ENCODE measurements around the gene SPATA22.
"Not testable (repeated sequence)": the region's sequence is repeated elsewhere in the genome, so short reads cannot be mapped to it uniquely, and the experiment has no call there.

Gene SPATA22, protein sequence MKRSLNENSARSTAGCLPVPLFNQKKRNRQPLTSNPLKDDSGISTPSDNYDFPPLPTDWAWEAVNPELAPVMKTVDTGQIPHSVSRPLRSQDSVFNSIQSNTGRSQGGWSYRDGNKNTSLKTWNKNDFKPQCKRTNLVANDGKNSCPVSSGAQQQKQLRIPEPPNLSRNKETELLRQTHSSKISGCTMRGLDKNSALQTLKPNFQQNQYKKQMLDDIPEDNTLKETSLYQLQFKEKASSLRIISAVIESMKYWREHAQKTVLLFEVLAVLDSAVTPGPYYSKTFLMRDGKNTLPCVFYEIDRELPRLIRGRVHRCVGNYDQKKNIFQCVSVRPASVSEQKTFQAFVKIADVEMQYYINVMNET

DNA sequence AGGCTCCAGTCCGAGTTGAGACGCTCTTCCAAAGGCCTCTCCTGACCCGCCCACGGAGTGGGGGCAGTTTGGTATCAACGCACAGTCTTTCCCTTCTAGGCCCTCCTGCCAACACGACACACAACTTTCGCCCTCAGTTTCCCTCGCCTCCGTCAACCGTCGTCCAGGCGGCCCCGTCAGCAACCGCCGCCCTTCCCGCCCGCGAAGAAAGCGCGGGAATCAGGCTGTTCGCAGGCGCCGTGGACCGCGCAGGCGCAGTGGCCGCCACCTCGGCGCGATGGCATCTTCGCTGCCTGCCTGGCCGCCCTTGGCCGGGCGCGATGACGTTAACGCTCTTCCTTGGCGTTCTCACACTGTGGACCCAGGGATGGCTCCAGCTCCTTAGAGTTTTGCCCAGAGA, at the start of gene SPATA22:
Gene SPATA22 (minus strand): TSS at position 221 of the 400 bp plus-strand sequence. CDS start 2,494 bp downstream, outside the sequence.
- TF ChIP-seq, protein P1, sequence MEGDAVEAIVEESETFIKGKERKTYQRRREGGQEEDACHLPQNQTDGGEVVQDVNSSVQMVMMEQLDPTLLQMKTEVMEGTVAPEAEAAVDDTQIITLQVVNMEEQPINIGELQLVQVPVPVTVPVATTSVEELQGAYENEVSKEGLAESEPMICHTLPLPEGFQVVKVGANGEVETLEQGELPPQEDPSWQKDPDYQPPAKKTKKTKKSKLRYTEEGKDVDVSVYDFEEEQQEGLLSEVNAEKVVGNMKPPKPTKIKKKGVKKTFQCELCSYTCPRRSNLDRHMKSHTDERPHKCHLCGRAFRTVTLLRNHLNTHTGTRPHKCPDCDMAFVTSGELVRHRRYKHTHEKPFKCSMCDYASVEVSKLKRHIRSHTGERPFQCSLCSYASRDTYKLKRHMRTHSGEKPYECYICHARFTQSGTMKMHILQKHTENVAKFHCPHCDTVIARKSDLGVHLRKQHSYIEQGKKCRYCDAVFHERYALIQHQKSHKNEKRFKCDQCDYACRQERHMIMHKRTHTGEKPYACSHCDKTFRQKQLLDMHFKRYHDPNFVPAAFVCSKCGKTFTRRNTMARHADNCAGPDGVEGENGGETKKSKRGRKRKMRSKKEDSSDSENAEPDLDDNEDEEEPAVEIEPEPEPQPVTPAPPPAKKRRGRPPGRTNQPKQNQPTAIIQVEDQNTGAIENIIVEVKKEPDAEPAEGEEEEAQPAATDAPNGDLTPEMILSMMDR (IDR thresholded peaks at IDR 0.05; ENCODE audit: low read depth, low read length) = no peak
- DNase-seq (ENCODE audit: low read depth in 2 of 2) = no peak
- H3K4me3 ChIP-seq (replicated peaks in 1 of 2; ENCODE audit: low read depth in 2 of 2, low read length in 2 of 2) = no peak within 1 kb of the TSS

GRCh38 chr17:3519472-3519871, 47.9 kb upstream of the SPATA22 start:
- not testable (repeated sequence) for H3K4me3 ChIP-seq (replicated peaks in 1 of 2; ENCODE audit: low read depth in 2 of 2, low read length in 2 of 2); DNase-seq (ENCODE audit: low read depth in 2 of 2)

- H3K4me3 ChIP-seq (replicated peaks in 1 of 2; ENCODE audit: low read depth in 2 of 2, low read length in 2 of 2) = no peak overlapping the region
- TF ChIP-seq, protein P1 (IDR thresholded peaks at IDR 0.05; ENCODE audit: low read depth, low read length) = no peak
- no peak for DNase-seq (ENCODE audit: low read depth in 2 of 2)
These were observed 43.3 kb upstream of the SPATA22 start for GRCh38 chr17:3514873-3515272.

- not testable (repeated sequence) for DNase-seq (ENCODE audit: low read depth in 2 of 2); H3K4me3 ChIP-seq (replicated peaks in 1 of 2; ENCODE audit: low read depth in 2 of 2, low read length in 2 of 2)
These were observed 42.5 kb upstream of the SPATA22 start for GRCh38 chr17:3514167-3514566.

DNA sequence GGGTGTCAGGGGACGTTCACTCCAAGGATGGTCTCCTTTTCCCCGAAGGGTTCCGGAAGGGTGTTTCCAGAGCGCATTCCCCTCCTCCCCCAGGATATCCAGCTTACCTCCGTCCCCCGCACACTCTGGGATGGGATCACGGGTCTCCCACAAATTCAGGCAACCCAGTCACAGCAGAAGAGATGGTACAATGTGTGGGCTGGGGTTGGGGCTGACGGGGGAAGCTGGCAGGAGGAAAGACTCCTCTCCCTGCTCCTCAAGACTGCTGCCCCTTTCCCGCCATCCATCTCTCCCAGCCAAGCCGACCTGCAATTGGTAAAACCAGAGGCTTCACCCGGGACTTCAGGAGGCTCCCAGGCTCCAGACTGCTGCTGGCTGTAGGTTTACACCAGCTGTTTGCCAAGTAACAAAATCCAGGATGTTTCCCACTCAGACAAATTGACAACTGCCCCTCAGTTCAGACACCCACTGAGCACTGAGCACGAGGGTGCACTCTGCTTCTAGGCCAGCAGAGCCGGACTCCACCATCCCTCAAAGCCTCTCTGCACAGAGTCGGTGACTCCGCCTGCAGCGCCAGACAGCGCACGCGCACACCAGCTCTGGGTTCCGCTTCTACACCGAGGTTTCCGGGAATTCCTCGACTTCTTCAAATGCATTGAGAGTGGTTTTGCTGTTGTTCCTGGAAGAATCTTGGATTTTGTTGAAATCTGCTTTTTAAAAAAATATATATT, 41.9 kb upstream of the SPATA22 start:
- no peak for DNase-seq (ENCODE audit: low read depth in 2 of 2)
- TF ChIP-seq, protein P1 (IDR thresholded peaks at IDR 0.05; ENCODE audit: low read depth, low read length) = no peak
- H3K4me3 ChIP-seq (replicated peaks in 1 of 2; ENCODE audit: low read depth in 2 of 2, low read length in 2 of 2) = no peak overlapping the region

DNA sequence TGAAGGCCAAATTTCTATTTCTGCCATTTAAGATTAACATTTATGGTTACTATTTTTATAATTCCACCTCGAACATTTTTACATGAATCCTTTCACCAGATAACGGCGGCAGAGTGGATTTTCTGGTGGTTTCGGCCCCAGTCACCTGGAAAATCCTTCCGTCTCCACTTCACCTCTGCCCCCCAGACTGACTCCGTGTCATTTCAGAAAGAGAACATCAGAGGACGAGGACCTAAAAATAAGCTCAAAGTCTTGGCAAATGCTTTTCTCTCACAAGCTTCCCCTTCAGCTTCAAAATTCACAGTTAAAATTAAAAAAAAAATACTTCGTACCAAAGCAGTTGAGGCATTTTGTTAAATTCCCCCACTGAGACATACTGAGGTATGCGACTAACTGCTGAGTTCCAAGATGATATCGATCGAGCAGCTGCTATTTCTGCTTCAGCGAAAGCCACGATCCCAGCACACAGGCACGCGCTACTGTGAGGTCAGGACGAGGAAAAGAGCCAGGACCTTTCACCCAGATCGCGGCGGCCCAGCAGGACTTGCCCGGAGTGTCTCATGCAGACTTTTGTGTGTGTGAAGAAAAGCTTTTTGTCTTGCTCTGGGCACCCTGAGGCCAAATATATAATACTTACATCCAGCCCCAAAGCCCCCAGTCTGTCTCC, 41.0 kb upstream of the SPATA22 start:
- TF ChIP-seq, protein P1 (IDR thresholded peaks at IDR 0.05; ENCODE audit: low read depth, low read length) = no peak
- peak; percentile 52 to 90 for DNase-seq (ENCODE audit: low read depth in 2 of 2)
- no peak overlapping the region for H3K4me3 ChIP-seq (replicated peaks in 1 of 2; ENCODE audit: low read depth in 2 of 2, low read length in 2 of 2)

GRCh38 chr17:3511852-3512504, 40.4 kb upstream of the SPATA22 start:
- DNase-seq (ENCODE audit: low read depth in 2 of 2) = no peak
- H3K4me3 ChIP-seq (replicated peaks in 1 of 2; ENCODE audit: low read depth in 2 of 2, low read length in 2 of 2) = no peak overlapping the region
- TF ChIP-seq, protein P1 (IDR thresholded peaks at IDR 0.05; ENCODE audit: low read depth, low read length) = no peak

Measured in cardiac fibroblast (primary cell).